HG02678 (cell line): ENCODE data around the gene NRDE2.
"Not testable (repeated sequence)": the region's sequence is repeated elsewhere in the genome, so short reads cannot be mapped to it uniquely, and the experiment has no call there.

ENCODE experiments used
- ATAC-seq: cut with Tn5 transposase; IDR thresholded peaks from one replicate; pipeline ENCODE4 v1.9.1; 2021; ENCODE audit warnings: mild to moderate bottlenecking, moderate library complexity; ENCODE audit not compliant: unreplicated experiment

Gene NRDE2

GRCh38 chr14:90275458-90275814, 56.3 kb downstream of the NRDE2 start:
- ATAC-seq: no peak

GRCh38 chr14:90274808-90275457, 56.8 kb downstream of the NRDE2 start:
- ATAC-seq: no peak

- no peak for ATAC-seq
These were observed 57.7 kb downstream of the NRDE2 start for GRCh38 chr14:90274019-90274418.

- ATAC-seq: no peak
These were observed 58.2 kb downstream of the NRDE2 start for GRCh38 chr14:90273532-90273931.

GRCh38 chr14:90272523-90272922, 59.2 kb downstream of the NRDE2 start:
- ATAC-seq: no peak

GRCh38 chr14:90268420-90268819, 63.3 kb downstream of the NRDE2 start:
- ATAC-seq: no peak

GRCh38 chr14:90266441-90267154, 65.1 kb downstream of the NRDE2 start:
- no peak for ATAC-seq

GRCh38 chr14:90263748-90264449, 67.8 kb downstream of the NRDE2 start:
- ATAC-seq: peak; percentile 87

GRCh38 chr14:90256354-90257131, 75.2 kb downstream of the NRDE2 start, which contains the start of gene PSMC1:
Gene PSMC1, plus strand, starts transcription at chr14:90256553. Its CDS starts 45 bp downstream, at chr14:90256598.
- peak; percentile 94 for ATAC-seq

GRCh38 chr14:90255871-90256270, 75.9 kb downstream of the NRDE2 start:
- no peak for ATAC-seq

GRCh38 chr14:90253826-90254225, 77.9 kb downstream of the NRDE2 start:
- no peak for ATAC-seq

- ATAC-seq: no peak
These were observed 83.1 kb downstream of the NRDE2 start for GRCh38 chr14:90248594-90248993.

GRCh38 chr14:90247441-90247840, 84.3 kb downstream of the NRDE2 start:
- ATAC-seq: not testable (repeated sequence)

- no peak for ATAC-seq
These were observed 84.8 kb downstream of the NRDE2 start for GRCh38 chr14:90246936-90247335.

- ATAC-seq: no peak
These were observed 89.3 kb downstream of the NRDE2 start for GRCh38 chr14:90242444-90242843.

- no peak for ATAC-seq
These were observed 92.6 kb downstream of the NRDE2 start for GRCh38 chr14:90239139-90239538.

GRCh38 chr14:90235179-90235976, 96.4 kb downstream of the NRDE2 start:
- peak; percentile 66 for ATAC-seq

- ATAC-seq: not testable (repeated sequence)
These were observed 101.8 kb downstream of the NRDE2 start for GRCh38 chr14:90229942-90230341.

- no peak for ATAC-seq
These were observed 103.3 kb downstream of the NRDE2 start for GRCh38 chr14:90228478-90228877.
